ENCODE data around the gene UBB. TPM values are rescaled to one million over a fixed set of nuclear protein-coding genes. Genes with fewer than 3 reads are reported as not detected.

UBB gene
- total RNA-seq, 2 experiments from 2014 or later = 1,579 to 1,628 TPM

DNA sequence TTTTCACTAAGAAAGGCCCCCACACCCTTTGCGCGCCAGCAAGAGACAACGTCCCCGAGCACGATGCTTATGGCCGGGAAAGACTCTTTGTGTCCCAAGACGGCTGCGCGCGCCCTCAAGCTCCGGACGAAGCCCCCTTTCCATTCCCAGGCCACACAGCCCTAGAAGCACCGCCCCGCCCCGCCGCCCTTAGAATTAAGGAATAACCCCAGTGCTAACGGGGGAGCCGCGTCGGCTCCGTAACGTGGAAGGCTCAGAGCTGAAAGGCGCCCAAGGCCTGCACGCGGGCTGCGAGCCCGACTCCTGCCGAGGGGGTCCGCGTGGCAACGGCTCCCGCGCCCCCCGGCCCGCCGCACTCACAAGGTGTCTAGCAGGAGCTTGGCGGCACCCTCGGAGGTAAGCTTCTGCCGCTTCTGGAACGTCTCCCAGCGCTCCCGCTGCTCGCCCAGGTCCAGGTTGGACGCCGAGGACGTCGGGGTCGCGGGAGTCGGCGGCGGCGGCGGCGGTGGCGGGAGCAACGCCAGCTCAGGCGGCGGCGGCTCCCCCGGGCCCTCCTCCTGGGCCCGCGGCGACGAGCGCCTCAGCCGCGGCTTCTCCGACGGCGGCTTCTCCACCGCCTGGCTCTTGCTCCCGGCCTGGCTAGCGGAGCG, 28.1 kb upstream of the UBB start:
- DNase-seq = peak; percentile 34
- H3K9me3 Mint-ChIP-seq = no peaks in the 10 kb centered on the region
- H3K4me3 Mint-ChIP-seq = peak overlapping the region; percentile 96
- H3K27me3 Mint-ChIP-seq (ENCODE audit: low read depth) = no peaks in the 10 kb centered on the region
- CTCF ChIA-PET = interaction anchor here (0.5 to 1.9 kb wide), 9 partner anchors 11 to 135 kb away, joined by 3 to 15 read pairs (median 4); no protein-coding TSS in a partner anchor
- intact Hi-C loops (cut with micrococcal nuclease) = loop anchor here (2.0 to 5.0 kb wide), 4 partner anchors 28 to 350 kb away; partner anchors contain the start of genes NCOR1 and UBB
- peak overlapping the region; percentile 77 for H3K27ac Mint-ChIP-seq
- H3K36me3 Mint-ChIP-seq (ENCODE audit: low read depth) = peaks cover 8% of the 10 kb centered on the region
- peaks cover 22% of the 10 kb centered on the region for H3K4me1 Mint-ChIP-seq (ENCODE audit: low read depth)

DNA sequence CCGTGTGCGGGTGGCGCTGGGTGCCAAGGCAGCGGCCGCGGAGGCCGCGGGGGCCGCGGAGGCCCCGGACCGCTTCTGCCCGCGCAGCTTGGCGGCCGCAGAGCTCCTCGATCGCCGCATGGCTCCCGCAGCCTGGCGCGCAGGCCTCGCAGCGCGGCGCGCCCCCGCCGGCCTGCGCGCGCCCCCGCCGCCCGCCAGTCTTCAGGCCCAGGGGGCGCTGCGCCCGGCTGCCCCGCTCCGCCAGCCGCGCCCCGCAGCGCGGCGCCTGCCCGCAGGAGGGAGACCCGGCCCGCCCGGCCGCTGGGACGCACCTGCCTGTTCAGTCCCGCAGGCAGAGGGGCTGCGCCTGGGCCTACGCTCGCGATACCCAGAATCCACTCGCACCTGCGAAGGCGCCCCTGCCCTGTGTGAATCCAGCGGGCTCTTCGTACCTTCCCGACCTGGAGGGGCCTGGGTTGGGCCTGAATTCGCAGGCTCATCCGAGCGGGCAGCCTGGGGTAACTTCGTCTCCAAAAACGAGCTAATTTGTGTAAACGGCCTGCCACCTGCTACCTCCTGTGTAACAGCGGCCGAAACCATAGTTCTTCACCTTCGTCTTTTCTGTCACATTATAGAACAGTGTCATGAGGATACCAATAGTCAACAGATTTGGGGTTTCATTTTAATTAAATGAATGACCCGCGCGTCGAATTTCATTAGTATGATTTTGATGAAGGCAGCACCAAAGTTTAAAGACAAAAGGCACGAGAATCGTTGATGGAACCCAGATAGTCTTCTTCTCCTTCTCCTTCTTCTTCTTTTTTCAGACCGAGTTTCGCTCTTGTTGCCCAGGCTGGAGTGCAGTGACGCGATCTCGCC, 27.3 kb upstream of the UBB start, which contains the start of gene CENPV:
CENPV (minus strand) TSS at position 153 of the 858 bp plus-strand sequence; CDS start at position 120, 33 bp downstream.
- intact Hi-C loops (cut with micrococcal nuclease) = loop anchor here (2.0 to 5.0 kb wide), 4 partner anchors 27 to 351 kb away; partner anchors contain the start of genes NCOR1 and UBB
- H3K27me3 Mint-ChIP-seq (ENCODE audit: low read depth) = no peaks in the 10 kb centered on the region
- H3K27ac Mint-ChIP-seq = peak within 1 kb of the TSS; percentile 77

DNA sequence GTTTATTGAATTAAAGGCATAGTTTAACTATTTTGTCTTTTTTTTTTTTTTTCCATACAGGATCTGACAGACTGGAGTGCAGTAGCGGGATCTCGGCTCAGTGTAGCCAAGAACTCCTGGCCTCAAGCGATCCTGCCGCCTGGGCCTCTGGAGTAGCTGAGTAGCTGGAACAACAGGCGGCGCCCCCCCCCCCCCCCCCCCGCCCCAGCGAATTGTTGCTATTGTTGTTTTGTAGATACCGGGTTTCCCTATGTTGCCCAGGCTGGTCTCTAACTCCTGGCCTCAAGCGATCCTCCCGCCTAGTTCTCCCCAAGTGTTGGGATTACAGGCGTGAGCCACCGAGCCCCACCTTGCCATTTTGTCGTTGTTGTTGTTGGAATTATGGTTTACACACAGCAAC, 26.3 kb upstream of the UBB start:
- no peak for DNase-seq
- CTCF ChIA-PET = interaction anchor here (1.5 kb wide), 1 partner anchor 9 kb away, joined by 8 read pairs; no protein-coding TSS in a partner anchor
- peak overlapping the region; percentile 16 for H3K27ac Mint-ChIP-seq
- peaks cover 20% of the 10 kb centered on the region for H3K4me1 Mint-ChIP-seq (ENCODE audit: low read depth)
- intact Hi-C loops (cut with micrococcal nuclease) = loop anchor here (5.0 kb wide), 1 partner anchor 352 kb away; no protein-coding TSS in a partner anchor
- H3K36me3 Mint-ChIP-seq (ENCODE audit: low read depth) = peaks cover 2% of the 10 kb centered on the region
- no peak overlapping the region for H3K4me3 Mint-ChIP-seq
- H3K27me3 Mint-ChIP-seq (ENCODE audit: low read depth) = no peaks in the 10 kb centered on the region
- no peaks in the 10 kb centered on the region for H3K9me3 Mint-ChIP-seq

More for the DNA sequence above, 27.3 kb upstream of the UBB start, which contains the start of gene CENPV:
- Mint-ChIP-seq H3K4me3 (peak within 1 kb of the TSS; percentile 96), H3K36me3 (ENCODE audit: low read depth) (peaks cover 8% of the 10 kb centered on the region), H3K4me1 (ENCODE audit: low read depth) (peaks cover 22% of the 10 kb centered on the region), H3K9me3 (no peaks in the 10 kb centered on the region)
- CTCF ChIA-PET = interaction anchor here (0.5 to 1.9 kb wide), 7 partner anchors 10 to 136 kb away, joined by 3 to 15 read pairs (median 4); no protein-coding TSS in a partner anchor
- peak; percentile 62 for DNase-seq

DNA sequence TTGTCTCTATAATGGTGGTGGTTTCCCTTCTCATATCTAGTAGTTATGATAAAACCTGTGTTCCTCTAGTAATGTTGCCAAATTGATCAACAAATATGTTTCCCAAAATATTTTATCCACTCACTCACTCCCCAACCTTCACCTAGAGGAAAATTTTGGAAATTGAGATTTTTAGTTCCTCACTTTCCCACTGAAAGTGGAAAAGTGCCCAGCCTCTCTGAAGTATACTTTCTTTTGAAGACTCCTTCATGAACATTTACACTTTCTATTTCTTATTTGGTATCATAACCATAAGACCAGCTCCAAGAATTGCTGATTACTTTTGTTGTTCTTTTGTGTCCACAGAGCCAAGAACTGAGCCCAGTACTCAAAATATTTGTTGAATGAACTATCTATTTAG, 22.5 kb upstream of the UBB start:
- intact Hi-C loops (cut with micrococcal nuclease) = no loop called here
- Mint-ChIP-seq H3K27ac (no peak overlapping the region), H3K4me3 (no peak overlapping the region), H3K9me3 (no peaks in the 10 kb centered on the region), H3K27me3 (ENCODE audit: low read depth) (no peaks in the 10 kb centered on the region), H3K4me1 (ENCODE audit: low read depth) (peaks cover 3% of the 10 kb centered on the region), H3K36me3 (ENCODE audit: low read depth) (no peaks in the 10 kb centered on the region)
- CTCF ChIA-PET = interaction anchor here (0.7 kb wide), 1 partner anchor 31 kb away, joined by 3 read pairs; no protein-coding TSS in a partner anchor
- DNase-seq = no peak

DNA sequence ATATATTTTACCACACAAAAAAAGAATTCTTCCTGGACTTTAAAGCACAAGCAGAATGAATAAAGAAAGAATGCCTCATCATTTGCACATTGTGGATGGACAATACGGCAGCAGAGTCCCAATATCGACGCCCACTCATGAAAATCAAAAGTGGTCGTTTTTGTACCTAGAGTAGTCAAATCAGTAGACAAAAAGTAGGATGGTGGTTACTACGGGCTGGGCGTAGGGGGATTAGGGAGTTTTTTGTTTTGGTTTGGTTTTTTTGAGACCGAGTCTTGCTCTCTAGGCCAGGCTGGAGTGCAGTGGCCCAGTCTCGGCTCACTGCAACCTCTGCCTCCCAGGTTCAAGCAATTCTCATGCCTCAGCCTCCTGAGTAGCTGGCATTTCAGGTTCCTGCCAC, 19.0 kb upstream of the UBB start:
- Mint-ChIP-seq H3K4me3 (no peak overlapping the region), H3K27ac (no peak overlapping the region), H3K4me1 (ENCODE audit: low read depth) (no peaks in the 10 kb centered on the region), H3K9me3 (no peaks in the 10 kb centered on the region), H3K36me3 (ENCODE audit: low read depth) (no peaks in the 10 kb centered on the region), H3K27me3 (ENCODE audit: low read depth) (no peaks in the 10 kb centered on the region)
- CTCF ChIA-PET = interaction anchor here (0.6 to 5.0 kb wide), 5 partner anchors 9 to 160 kb away, joined by 3 to 71 read pairs (median 15); partner anchors contain the start of genes CENPV and TRPV2
- DNase-seq = no peak
- intact Hi-C loops (cut with micrococcal nuclease) = loop anchor here (5.0 kb wide), 2 partner anchors 75 to 175 kb away; no protein-coding TSS in a partner anchor

DNA sequence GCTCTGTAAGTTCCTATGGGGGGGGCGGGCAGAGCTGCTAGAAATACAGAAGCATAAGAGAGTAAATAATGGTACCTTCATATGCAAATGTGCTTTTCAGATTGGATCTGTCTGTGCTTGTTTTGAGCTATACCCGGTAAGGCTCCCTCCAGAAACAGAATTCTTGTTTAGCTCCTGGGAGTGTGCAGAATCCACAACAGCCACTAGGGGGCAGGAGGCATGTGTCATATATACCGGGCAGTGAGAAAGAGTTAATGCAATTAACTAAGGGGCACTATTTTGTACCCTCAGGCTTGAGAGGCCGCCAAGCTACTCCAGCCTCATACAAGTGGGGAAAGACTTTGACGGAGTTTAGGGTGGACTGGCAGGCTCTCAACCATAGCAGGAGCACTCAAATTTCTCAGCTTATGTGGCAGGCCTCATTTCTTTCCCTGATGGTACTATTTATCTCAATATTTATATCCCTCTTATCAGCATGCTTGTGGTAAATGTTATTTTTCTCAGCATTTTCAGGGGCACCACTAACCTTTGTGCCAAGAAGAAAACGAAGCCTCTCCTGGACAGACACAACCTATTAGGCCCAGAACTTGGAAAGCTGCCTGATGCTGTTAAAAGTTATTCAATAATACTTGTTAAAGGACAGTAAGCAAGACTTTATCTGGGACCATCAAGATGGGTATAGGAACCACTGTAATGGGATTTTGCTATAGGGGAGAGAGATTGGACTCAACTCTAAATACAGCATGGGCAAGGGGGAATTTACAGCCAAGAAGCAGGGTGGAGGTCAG, 16.9 kb upstream of the UBB start:
- CTCF ChIA-PET = interaction anchor here (0.5 to 5.0 kb wide), 51 partner anchors 9 to 226 kb away, joined by 3 to 71 read pairs (median 4); partner anchors contain the start of genes CENPV, TRPV2 and UBB
- Mint-ChIP-seq H3K27ac (no peak overlapping the region), H3K4me3 (no peak overlapping the region), H3K27me3 (ENCODE audit: low read depth) (no peaks in the 10 kb centered on the region), H3K36me3 (ENCODE audit: low read depth) (no peaks in the 10 kb centered on the region), H3K4me1 (ENCODE audit: low read depth) (no peaks in the 10 kb centered on the region), H3K9me3 (no peaks in the 10 kb centered on the region)
- DNase-seq = peak; percentile 91
- intact Hi-C loops (cut with micrococcal nuclease) = loop anchor here (1.0 to 5.0 kb wide), 5 partner anchors 51 to 225 kb away; partner anchors contain the start of gene TRPV2

DNA sequence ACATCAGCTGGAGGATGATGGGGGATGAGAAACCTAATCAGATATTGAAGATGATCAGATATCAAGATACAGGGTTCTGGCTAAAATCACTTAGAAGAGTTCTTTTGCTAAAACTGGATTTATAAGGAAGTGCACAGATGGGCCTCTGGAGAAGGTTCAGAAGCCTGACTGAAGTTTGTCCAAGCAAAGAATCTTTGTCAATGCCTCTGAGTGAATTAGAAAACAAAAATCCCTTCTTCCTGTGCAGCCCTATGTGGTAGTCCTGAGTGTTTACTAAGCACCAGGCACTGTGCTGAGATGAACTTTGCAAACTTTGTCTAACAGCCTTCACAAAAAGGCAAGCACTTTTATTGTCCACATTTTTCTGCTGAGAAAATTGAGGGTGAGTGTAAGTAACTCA, 16.3 kb upstream of the UBB start:
- H3K4me1 Mint-ChIP-seq (ENCODE audit: low read depth) = no peaks in the 10 kb centered on the region
- no peak overlapping the region for H3K4me3 Mint-ChIP-seq
- H3K27ac Mint-ChIP-seq = no peak overlapping the region
- no peaks in the 10 kb centered on the region for H3K27me3 Mint-ChIP-seq (ENCODE audit: low read depth)
- CTCF ChIA-PET = interaction anchor here (0.8 to 5.0 kb wide), 27 partner anchors 9 to 225 kb away, joined by 3 to 71 read pairs (median 5); partner anchors contain the start of genes CENPV and TRPV2
- intact Hi-C loops (cut with micrococcal nuclease) = loop anchor here (5.0 kb wide), 2 partner anchors 73 to 173 kb away; no protein-coding TSS in a partner anchor
- H3K36me3 Mint-ChIP-seq (ENCODE audit: low read depth) = no peaks in the 10 kb centered on the region
- no peak for DNase-seq
- H3K9me3 Mint-ChIP-seq = no peaks in the 10 kb centered on the region

DNA sequence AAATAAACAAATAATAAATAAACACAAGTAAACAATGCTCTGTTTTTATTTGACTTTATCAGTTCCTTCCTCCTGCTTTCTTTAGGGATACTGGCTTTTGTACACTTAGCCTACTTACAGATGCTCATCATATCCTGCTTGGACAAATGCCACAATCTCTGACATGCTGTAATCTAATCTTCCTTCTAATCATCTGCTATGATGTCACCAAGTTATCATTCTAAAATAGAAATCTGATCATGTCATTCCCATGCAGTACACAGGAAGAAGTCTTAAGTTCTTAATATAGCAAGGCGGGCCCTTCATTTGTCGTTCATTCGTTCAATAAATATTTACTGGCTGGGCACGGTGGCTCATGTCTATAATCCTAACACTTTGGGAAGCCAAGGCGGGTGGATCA, 9.1 kb upstream of the UBB start:
- no peak overlapping the region for H3K27ac Mint-ChIP-seq
- CTCF ChIA-PET = no interaction called here

DNA sequence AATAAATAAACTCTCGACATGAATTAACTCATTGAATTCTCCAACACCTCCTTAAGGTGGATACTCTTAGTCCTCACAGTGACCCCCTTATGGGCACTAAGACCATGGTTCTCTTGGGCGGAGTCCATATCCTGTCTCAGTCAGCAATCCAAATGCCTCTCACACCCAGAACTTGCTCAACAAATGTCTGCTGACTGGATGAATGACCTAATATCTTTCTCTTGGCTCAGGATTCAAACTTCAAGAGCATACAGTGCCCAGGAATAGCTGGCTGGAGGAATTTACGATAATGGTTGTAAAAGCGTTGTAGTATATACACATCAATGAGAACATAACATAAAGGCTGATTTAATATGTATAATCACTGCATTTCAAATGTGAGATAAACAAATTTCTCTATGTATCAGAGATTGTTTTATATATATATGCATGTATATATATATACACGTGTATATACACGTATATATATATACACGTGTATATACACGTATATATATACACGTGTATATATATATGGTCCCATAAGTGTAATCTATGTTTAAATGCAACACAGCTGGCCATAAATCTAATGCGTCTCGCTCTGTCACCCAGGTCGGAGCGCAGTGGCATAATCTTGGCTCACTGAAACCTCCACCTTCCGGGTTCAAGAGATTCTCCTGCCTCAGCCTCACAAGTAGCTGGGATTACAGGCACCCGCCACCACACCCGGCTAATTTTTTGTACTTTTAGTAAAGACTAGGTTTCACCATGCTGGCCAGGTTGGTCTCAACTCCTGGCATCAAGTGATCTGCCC, 6.5 kb upstream of the UBB start:
- Mint-ChIP-seq H3K9me3 (no peaks in the 10 kb centered on the region), H3K36me3 (ENCODE audit: low read depth) (no peaks in the 10 kb centered on the region), H3K4me1 (ENCODE audit: low read depth) (no peaks in the 10 kb centered on the region), H3K4me3 (no peak overlapping the region), H3K27me3 (ENCODE audit: low read depth) (no peaks in the 10 kb centered on the region), H3K27ac (no peak overlapping the region)
- intact Hi-C loops (cut with micrococcal nuclease) = no loop called here
- no peak for DNase-seq
- CTCF ChIA-PET = interaction anchor here (1.0 to 3.2 kb wide), 5 partner anchors 9 to 147 kb away, joined by 3 to 17 read pairs (median 4); partner anchors contain the start of gene CENPV

More for the DNA sequence above, 9.1 kb upstream of the UBB start:
- Mint-ChIP-seq H3K9me3 (no peaks in the 10 kb centered on the region), H3K36me3 (ENCODE audit: low read depth) (no peaks in the 10 kb centered on the region), H3K27me3 (ENCODE audit: low read depth) (no peaks in the 10 kb centered on the region), H3K4me3 (no peak overlapping the region), H3K4me1 (ENCODE audit: low read depth) (no peaks in the 10 kb centered on the region)
- intact Hi-C loops (cut with micrococcal nuclease) = no loop called here
- DNase-seq = no peak

DNA sequence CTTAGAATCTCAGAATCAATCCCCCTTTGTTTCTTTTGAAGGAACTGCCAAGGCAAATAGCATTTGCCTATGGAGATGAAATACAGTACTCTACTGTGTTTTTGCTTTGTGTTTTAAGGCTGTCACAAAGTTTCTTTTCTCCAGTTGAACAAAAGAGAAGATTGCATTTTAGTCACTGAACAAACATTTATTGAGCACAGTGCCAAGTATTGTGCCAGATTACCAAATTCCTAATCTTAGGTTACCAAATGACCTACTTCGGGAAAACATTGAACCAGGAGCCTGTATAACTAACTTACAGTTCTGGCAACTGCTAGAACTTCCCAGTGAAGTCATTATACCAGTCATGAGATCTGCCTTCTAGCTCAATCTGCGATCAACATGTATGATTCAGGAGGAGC, 3.0 kb upstream of the UBB start:
- H3K9me3 Mint-ChIP-seq = no peaks in the 10 kb centered on the region
- CTCF ChIA-PET = interaction anchor here (0.7 to 1.6 kb wide), 3 partner anchors 15 to 207 kb away, joined by 3 to 9 read pairs (median 3); no protein-coding TSS in a partner anchor
- no peak overlapping the region for H3K4me3 Mint-ChIP-seq
- H3K36me3 Mint-ChIP-seq (ENCODE audit: low read depth) = peaks cover 19% of the 10 kb centered on the region
- no peak for DNase-seq
- H3K4me1 Mint-ChIP-seq (ENCODE audit: low read depth) = peaks cover 17% of the 10 kb centered on the region
- no peak overlapping the region for H3K27ac Mint-ChIP-seq
- H3K27me3 Mint-ChIP-seq (ENCODE audit: low read depth) = no peaks in the 10 kb centered on the region
- intact Hi-C loops (cut with micrococcal nuclease) = no loop called here

Measured in activated naive CD4-positive, alpha-beta T cell treated with anti-CD3 and anti-CD28 coated beads for 36 hours (primary cell).